ENCODE measurements around the gene RPL22.

RPL22 gene

DNA sequence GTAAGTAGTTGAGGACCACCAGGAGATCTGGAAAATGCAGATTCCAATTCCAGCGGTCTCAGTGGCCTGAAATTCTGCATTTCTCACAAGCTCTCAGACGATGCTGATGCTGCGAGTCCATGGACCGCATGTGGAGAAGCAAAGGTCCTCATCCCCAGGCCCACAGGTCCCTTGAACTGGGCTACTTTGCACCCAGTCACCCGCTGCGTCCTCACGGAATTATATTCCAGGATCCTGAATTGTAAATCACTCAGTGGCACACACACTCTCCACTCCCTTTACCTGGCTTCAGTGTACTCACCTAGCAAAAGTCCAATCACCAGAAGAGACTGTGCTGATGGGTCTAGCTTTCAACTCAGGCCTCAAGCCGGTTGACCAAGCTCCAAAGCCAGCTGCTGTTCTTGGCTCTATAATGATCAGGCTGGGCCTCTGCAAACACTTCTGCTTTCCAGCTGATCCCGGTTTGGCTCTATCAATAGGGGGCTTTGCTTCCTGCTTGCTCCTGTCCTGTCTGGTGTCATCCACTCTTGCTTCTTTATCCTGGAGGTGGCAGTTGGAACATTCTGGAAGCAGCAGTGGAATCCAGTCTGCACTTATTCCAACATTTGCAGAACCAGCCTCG lies 904 bp upstream of the RPL22 start:
- TF ChIP-seq TAF1 (IDR thresholded peaks at IDR 0.05; ENCODE audit: borderline replicate concordance, insufficient read depth, low read length) (no peak), SIN3A (IDR thresholded peaks at IDR 0.05; ENCODE audit: borderline replicate concordance, insufficient read depth, low read length) (no peak), POLR2AphosphoS5 (IDR thresholded peaks at IDR 0.05; ENCODE audit: low read depth, low read length) (no peak)

DNA sequence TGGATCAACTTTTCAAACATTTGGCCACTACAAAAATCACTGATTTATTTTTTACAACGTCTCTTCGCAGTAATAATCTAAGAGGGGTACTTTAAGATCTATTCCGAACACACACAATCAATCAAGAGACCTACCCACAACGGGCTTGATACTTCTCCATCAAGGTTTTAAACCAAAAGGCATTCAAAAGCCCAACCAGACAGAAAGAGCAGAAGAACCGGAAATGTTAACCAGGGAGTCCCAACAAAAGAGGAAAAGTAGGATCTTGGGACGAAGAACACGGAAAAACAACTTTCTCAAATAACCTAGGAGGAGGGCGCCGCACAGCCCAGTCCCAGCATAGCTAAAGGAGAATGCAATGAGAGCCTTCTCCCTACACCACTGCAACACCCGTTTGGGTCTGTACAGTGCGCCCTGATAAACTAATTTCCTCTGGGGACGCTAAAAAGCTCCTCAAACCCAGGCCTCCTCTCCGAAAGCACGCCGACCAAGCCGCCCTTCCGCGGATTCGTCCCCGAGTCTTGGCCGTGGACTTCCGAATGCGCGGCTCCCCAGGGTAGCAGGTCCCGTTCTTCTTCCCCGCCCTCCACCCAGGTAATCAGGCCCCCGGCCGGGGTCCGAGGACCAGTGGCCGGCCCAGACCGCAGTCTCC lies 623 bp downstream of the RPL22 start:
- TF ChIP-seq FOXP2 (optimal IDR thresholded peaks at IDR 0.05; ENCODE audit: borderline replicate concordance, extremely low read depth, extremely low read length, insufficient read depth) (no peak), SIN3A (IDR thresholded peaks at IDR 0.05; ENCODE audit: borderline replicate concordance, insufficient read depth, low read length) (no peak), TAF1 (IDR thresholded peaks at IDR 0.05; ENCODE audit: borderline replicate concordance, insufficient read depth, low read length) (no peak), POLR2AphosphoS5 (IDR thresholded peaks at IDR 0.05; ENCODE audit: low read depth, low read length) (no peak)
- TF ChIP-seq, protein P1, sequence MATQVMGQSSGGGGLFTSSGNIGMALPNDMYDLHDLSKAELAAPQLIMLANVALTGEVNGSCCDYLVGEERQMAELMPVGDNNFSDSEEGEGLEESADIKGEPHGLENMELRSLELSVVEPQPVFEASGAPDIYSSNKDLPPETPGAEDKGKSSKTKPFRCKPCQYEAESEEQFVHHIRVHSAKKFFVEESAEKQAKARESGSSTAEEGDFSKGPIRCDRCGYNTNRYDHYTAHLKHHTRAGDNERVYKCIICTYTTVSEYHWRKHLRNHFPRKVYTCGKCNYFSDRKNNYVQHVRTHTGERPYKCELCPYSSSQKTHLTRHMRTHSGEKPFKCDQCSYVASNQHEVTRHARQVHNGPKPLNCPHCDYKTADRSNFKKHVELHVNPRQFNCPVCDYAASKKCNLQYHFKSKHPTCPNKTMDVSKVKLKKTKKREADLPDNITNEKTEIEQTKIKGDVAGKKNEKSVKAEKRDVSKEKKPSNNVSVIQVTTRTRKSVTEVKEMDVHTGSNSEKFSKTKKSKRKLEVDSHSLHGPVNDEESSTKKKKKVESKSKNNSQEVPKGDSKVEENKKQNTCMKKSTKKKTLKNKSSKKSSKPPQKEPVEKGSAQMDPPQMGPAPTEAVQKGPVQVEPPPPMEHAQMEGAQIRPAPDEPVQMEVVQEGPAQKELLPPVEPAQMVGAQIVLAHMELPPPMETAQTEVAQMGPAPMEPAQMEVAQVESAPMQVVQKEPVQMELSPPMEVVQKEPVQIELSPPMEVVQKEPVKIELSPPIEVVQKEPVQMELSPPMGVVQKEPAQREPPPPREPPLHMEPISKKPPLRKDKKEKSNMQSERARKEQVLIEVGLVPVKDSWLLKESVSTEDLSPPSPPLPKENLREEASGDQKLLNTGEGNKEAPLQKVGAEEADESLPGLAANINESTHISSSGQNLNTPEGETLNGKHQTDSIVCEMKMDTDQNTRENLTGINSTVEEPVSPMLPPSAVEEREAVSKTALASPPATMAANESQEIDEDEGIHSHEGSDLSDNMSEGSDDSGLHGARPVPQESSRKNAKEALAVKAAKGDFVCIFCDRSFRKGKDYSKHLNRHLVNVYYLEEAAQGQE (IDR thresholded peaks at IDR 0.05; ENCODE audit: insufficient read depth in 1 of 2, low read depth in 2 of 2, low read length in 2 of 2): no peak

DNA sequence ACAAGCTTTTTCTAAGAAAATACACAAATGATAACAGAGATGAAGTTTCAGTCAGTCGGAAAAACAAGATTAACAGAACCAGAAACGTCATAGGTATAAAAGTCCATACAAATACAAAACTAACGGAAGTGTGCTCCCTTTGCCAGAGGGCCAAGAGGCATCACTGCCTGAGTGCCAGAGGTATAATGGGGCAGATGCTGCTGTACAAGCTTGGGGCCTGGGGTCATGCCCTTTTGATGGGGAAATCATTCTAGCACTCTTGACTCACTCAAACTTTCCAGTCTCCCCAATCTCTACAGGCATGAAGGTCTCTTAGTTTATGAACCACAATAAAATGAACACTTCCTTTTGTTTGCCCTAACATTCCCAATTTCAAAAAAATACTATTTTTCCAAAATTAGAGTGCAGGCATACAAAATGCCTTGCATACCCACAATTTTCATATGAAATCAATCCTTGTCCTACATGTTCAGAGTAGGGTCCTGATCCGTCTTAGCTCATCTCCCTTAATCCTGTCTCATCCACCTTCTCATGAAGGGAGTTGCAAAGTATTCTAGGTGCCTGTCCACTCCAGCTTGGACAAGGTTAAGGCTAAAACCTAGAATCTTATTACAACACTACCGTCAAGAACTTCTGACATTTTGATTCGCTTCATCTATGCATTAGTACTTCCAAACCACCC lies 1.5 kb downstream of the RPL22 start:
- TF ChIP-seq SIN3A (IDR thresholded peaks at IDR 0.05; ENCODE audit: borderline replicate concordance, insufficient read depth, low read length) (no peak), FOXP2 (optimal IDR thresholded peaks at IDR 0.05; ENCODE audit: borderline replicate concordance, extremely low read depth, extremely low read length, insufficient read depth) (no peak), TAF1 (IDR thresholded peaks at IDR 0.05; ENCODE audit: borderline replicate concordance, insufficient read depth, low read length) (no peak), POLR2AphosphoS5 (IDR thresholded peaks at IDR 0.05; ENCODE audit: low read depth, low read length) (0 out of 2 replicates have a peak, but pooled peaks have one; percentile 0)
- TF ChIP-seq, protein P1 (IDR thresholded peaks at IDR 0.05; ENCODE audit: insufficient read depth in 1 of 2, low read depth in 2 of 2, low read length in 2 of 2): no peak

DNA sequence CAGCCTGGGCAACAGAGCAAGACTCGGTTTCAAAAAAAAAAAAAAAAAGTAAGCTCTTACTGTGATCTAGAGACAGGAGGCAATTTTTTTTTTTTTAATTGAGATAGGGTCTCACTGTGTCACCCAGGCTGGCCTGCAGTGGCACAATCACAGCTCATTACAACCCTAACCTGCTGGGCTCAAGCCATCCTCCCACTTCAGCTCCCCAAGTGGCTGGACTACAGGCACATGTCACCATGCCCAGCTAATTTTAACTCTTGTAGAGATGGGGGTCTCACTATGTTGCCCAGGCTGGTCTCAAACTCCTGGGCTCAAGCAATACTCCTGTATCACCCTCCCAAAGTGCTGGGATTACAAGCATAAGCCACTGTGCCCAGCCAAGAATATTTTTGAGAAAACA lies 7.4 kb downstream of the RPL22 start:
- TF ChIP-seq FOXP2 (optimal IDR thresholded peaks at IDR 0.05; ENCODE audit: borderline replicate concordance, extremely low read depth, extremely low read length, insufficient read depth): no peak

DNA sequence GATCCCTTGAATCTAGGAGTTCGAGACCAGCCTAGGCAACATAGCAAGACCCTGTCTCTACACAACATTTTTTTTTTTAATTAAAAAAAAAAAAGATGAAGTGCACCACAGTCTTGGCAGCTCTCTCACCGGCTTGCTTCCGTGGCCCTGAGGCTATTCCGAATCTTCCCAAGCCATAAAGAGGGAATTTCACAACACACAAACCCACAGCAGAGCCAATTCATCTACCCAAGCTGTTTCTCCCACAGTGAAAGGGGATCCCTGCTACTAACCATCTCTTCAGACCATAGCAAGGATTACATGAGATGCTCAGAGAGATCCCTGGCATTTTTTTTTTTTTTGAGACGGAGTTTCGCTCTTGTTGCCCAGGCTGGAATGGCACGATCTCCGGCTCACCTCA lies 10.9 kb downstream of the RPL22 start:
- no peak for TF ChIP-seq TAF1 (IDR thresholded peaks at IDR 0.05; ENCODE audit: borderline replicate concordance, insufficient read depth, low read length)
- no peak for TF ChIP-seq FOXP2 (optimal IDR thresholded peaks at IDR 0.05; ENCODE audit: borderline replicate concordance, extremely low read depth, extremely low read length, insufficient read depth)
- TF ChIP-seq, protein P1 (IDR thresholded peaks at IDR 0.05; ENCODE audit: insufficient read depth in 1 of 2, low read depth in 2 of 2, low read length in 2 of 2): no peak
- TF ChIP-seq SIN3A (IDR thresholded peaks at IDR 0.05; ENCODE audit: borderline replicate concordance, insufficient read depth, low read length): no peak
- no peak for TF ChIP-seq POLR2AphosphoS5 (IDR thresholded peaks at IDR 0.05; ENCODE audit: low read depth, low read length)

Data from PFSK-1 (cell line).